IMR-90 (cell line): ENCODE measurements around the gene STAT4. TPM values are rescaled to one million over a fixed set of nuclear protein-coding genes. Genes with fewer than 3 reads are reported as not detected.

Experiments
- ATAC-seq: fragments of 200-7000 bp; cut with Tn5 transposase; 2 replicates; pipeline ENCODE4 v1.9.1; 2020; ENCODE audit warnings: low read depth, mild to moderate bottlenecking, moderate library complexity
- BruUV-seq: library from RNA; stranded (reverse); fragments of 400-500 nt; replicated peaks from 2 replicates; lab custom pipeline; 2021; lab: Mats Ljungman, UMichigan
- CTCF ChIA-PET: fragments of 300-600 bp; formaldehyde crosslinking; extraction: SDS; loops from one replicate; lab custom pipeline; 2021; ENCODE audit warnings: antibody characterized with exemption; lab: Yijun Ruan, JAX
- POLR2A ChIA-PET: fragments of 300-600 bp; sonication (Branson Sonifier 250); formaldehyde crosslinking; loops from one replicate; lab custom pipeline; 2022; ENCODE audit warnings: antibody characterized with exemption; ENCODE audit not compliant: unreplicated experiment; lab: Charles Lee
- DNase-seq: peaks from one replicate; pipeline ENCODE4 v3.0.0; 2013
- H2AFZ ChIP-seq: replicated peaks from 2 replicates; pipeline ENCODE3; 2013; ENCODE audit warnings: low read length, mild to moderate bottlenecking; ENCODE audit not compliant: poor library complexity
- H2AK5ac ChIP-seq: 2 replicates; pipeline ENCODE4 v1.6.1; 2013; ENCODE audit warnings: low read depth, low read length, inconsistent platforms
- H2AK9ac ChIP-seq: replicated peaks from 2 replicates; pipeline ENCODE3; 2013; ENCODE audit warnings: mild to moderate bottlenecking, low read depth, low read length, moderate library complexity; ENCODE audit not compliant: poor library complexity
- H2BK120ac ChIP-seq: 2 replicates; pipeline ENCODE4 v1.6.1; 2013; ENCODE audit warnings: low read depth, low read length, inconsistent platforms
- H2BK15ac ChIP-seq: 3 replicates; pipeline ENCODE4 v1.6.1; 2013; ENCODE audit warnings: low read depth, low read length, inconsistent platforms
- H2BK20ac ChIP-seq: 2 replicates; pipeline ENCODE4 v1.6.1; 2013; ENCODE audit warnings: low read depth, mild to moderate bottlenecking, inconsistent platforms, low read length, moderate library complexity
- H2BK5ac ChIP-seq: 2 replicates; pipeline ENCODE4 v1.6.1; 2013; ENCODE audit warnings: mild to moderate bottlenecking, low read depth, low read length, inconsistent platforms; ENCODE audit not compliant: poor library complexity, severe bottlenecking
- H3K14ac ChIP-seq: replicated peaks from 2 replicates; pipeline ENCODE4 v1.6.1; 2013; ENCODE audit warnings: low read depth, low read length, inconsistent platforms
- H3K18ac ChIP-seq: 2 replicates; pipeline ENCODE4 v1.6.1; 2013; ENCODE audit warnings: low read depth, low read length, control low read depth
- H3K23ac ChIP-seq: 2 replicates; pipeline ENCODE4 v1.6.1; 2013; ENCODE audit warnings: low read depth, low read length, inconsistent platforms
- H3K27ac ChIP-seq: 2 replicates; pipeline ENCODE4 v1.5.1; 2013; ENCODE audit warnings: mild to moderate bottlenecking, control low read depth, low read length; ENCODE audit not compliant: insufficient read depth
- H3K27me3 ChIP-seq: 2 replicates; pipeline ENCODE4 v1.6.1; 2013; ENCODE audit warnings: low read length; ENCODE audit not compliant: control insufficient read depth, insufficient read depth
- H3K36me3 ChIP-seq: 2 replicates; pipeline ENCODE4 v1.6.1; 2013; ENCODE audit warnings: low read length, mixed read lengths; ENCODE audit not compliant: control insufficient read depth, insufficient read depth
- H3K4ac ChIP-seq: 2 replicates; pipeline ENCODE4 v1.6.1; 2013; ENCODE audit warnings: low read depth, low read length, inconsistent platforms
- H3K4me1 ChIP-seq: 2 replicates; pipeline ENCODE4 v1.6.1; 2013; ENCODE audit warnings: low read length, mixed read lengths; ENCODE audit not compliant: control insufficient read depth, insufficient read depth
- H3K4me2 ChIP-seq: 2 replicates; pipeline ENCODE4 v1.6.1; 2013; ENCODE audit warnings: low read depth, mild to moderate bottlenecking, control low read depth, low read length, moderate library complexity
- H3K4me3 ChIP-seq: 2 replicates; pipeline ENCODE4 v1.5.1; 2013; ENCODE audit warnings: low read depth, mild to moderate bottlenecking, control low read depth, low read length, moderate library complexity; ENCODE audit not compliant: insufficient read depth
- H3K56ac ChIP-seq: 2 replicates; pipeline ENCODE4 v1.6.1; 2013; ENCODE audit warnings: low read length, inconsistent platforms; ENCODE audit not compliant: insufficient read depth; ENCODE audit errors: extremely low read depth
- H3K79me1 ChIP-seq, 2 experiments: 2 replicates each; pipeline ENCODE4 v1.6.1; 2013; ENCODE audit warnings: low read length in 2 of 2, inconsistent platforms in 1 of 2, low read depth in 1 of 2
- H3K9ac ChIP-seq: 2 replicates; pipeline ENCODE4 v1.6.1; 2013; ENCODE audit warnings: low read depth, low read length, control low read depth
- H3K9me1 ChIP-seq: 2 replicates; pipeline ENCODE4 v1.6.1; 2013; ENCODE audit warnings: low read length, inconsistent platforms; ENCODE audit not compliant: insufficient read depth
- H3K9me3 ChIP-seq: 2 replicates; pipeline ENCODE4 v1.6.1; 2013; ENCODE audit warnings: low read length; ENCODE audit not compliant: control insufficient read depth, insufficient read depth
- H4K20me1 ChIP-seq: 2 replicates; pipeline ENCODE4 v1.6.1; 2013; ENCODE audit warnings: low read length, inconsistent platforms; ENCODE audit not compliant: insufficient read depth
- H4K5ac ChIP-seq: 2 replicates; pipeline ENCODE4 v1.6.1; 2013; ENCODE audit warnings: mild to moderate bottlenecking, low read depth, low read length, control low read depth
- H4K8ac ChIP-seq, 2 experiments: 2 replicates each; pipeline ENCODE4 v1.6.1; 2013; ENCODE audit warnings: low read depth in 2 of 2, low read length in 2 of 2, control low read depth in 1 of 2, inconsistent platforms in 1 of 2
- H4K91ac ChIP-seq: 2 replicates; pipeline ENCODE4 v1.6.1; 2013; ENCODE audit warnings: low read depth, low read length, inconsistent platforms; ENCODE audit not compliant: insufficient read depth
- BHLHE40 ChIP-seq: fragments of 150-350 bp; IDR thresholded peaks from 2 replicates; pipeline ENCODE4 v1.6.1; 2016; ENCODE audit warnings: mild to moderate bottlenecking, low read depth, low read length
- CEBPB ChIP-seq: IDR thresholded peaks from 2 replicates; pipeline ENCODE4 v1.6.1; 2012; ENCODE audit warnings: low read depth, low read length, improper control_type of control experiment
- FOS ChIP-seq: fragments of 150-350 bp; IDR thresholded peaks from 2 replicates; pipeline ENCODE4 v1.6.1; 2016; ENCODE audit warnings: low read depth, low read length
- MAZ ChIP-seq: IDR thresholded peaks from 2 replicates; pipeline ENCODE4 v1.6.1; 2012; ENCODE audit warnings: low read depth, mild to moderate bottlenecking, low read length, improper control_type of control experiment, moderate library complexity, borderline replicate concordance
- MXI1 ChIP-seq: IDR thresholded peaks from 2 replicates; pipeline ENCODE4 v1.6.1; 2012; ENCODE audit warnings: low read depth, mild to moderate bottlenecking, low read length, moderate library complexity, borderline replicate concordance
- RFX5 ChIP-seq: IDR thresholded peaks from 2 replicates; pipeline ENCODE4 v1.8.0; 2012; ENCODE audit warnings: low read depth, mild to moderate bottlenecking, low read length, moderate library complexity
- SMC3 ChIP-seq: fragments of 150-350 bp; IDR thresholded peaks from 2 replicates; pipeline ENCODE4 v1.6.1; 2016; ENCODE audit warnings: low read depth, mild to moderate bottlenecking, antibody characterized with exemption, low read length, moderate library complexity
- WGBS, 2 experiments: methylation state at CpG; one replicate each; pipeline versions ENCODE4 v1.1.5 to v1.1.7; 2013; ENCODE audit warnings: missing lambda C conversion rate in 2 of 2; ENCODE audit not compliant: insufficient read length in 1 of 2; ENCODE audit errors: extremely low coverage in 2 of 2; 5-methylcytosine and 5-hydroxymethylcytosine counted together
- dilution Hi-C: fragments of 300-500 bp; cut with HindIII; formaldehyde crosslinking; loops from one replicate; pipeline ENCODE4 v1.14.3; 2018; ENCODE audit warnings: low sequenced_read_pairs; ENCODE audit not compliant: unreplicated experiment
- in situ Hi-C: fragments of 300-500 bp; cut with MboI; formaldehyde crosslinking; loops from 3 replicates; pipeline ENCODE4 v1.14.3; 2019; ENCODE audit warnings: low sequenced_read_pairs, inconsistent platforms, mixed read lengths
- intact Hi-C: fragments of 100-400 bp; cut with micrococcal nuclease; formaldehyde crosslinking; loops from 2 replicates; pipeline ENCODE4 v1.10.0; 2022
- polyA plus RNA-seq, 3 experiments: library from polyadenylated mRNA; depleted of rRNA; stranded (reverse); fragments of >200 nt; gene quantifications; 2 replicates each; pipeline ENCODE4 v1.2.3, GENCODE V29; 2012; ENCODE audit warnings: low replicate concordance in 1 of 3
- total RNA-seq: library from RNA; depleted of rRNA; stranded (reverse); fragments of >200 nt; gene quantifications from 2 replicates; pipeline ENCODE4 v1.2.3, GENCODE V29; 2012
- TF ChIP-seq, protein P1 (sequence below): fragments of 150-350 bp; IDR thresholded peaks from 2 replicates; pipeline ENCODE4 v1.6.1; 2016; ENCODE audit warnings: low read depth, mild to moderate bottlenecking, low read length, moderate library complexity, borderline replicate concordance

STAT4 gene
- total and polyA plus RNA-seq, 2 of the 4 experiments (the other 2 are of a cell fraction): 0.36 to 0.48 TPM

DNA sequence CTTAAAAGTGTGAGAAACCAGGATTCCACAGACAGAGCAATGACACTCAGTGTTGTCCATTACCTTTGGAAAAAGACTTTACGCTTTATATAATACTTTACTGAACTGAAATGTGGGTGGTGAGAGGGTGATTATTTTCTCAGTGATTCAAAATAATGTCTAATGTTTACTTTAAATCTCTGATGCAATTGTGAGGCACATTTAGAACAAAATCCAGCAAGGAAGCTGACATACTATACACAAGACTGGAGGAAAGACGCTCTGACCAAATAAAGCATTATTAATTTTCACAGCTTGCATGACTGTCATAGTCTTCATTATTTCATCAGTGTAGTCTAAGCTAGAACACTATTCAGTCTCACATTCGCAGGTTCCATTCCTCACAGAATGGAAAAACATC, 102.7 kb downstream of the STAT4 start:
- Histone ChIP-seq H2AK5ac (peak overlapping the region; percentile 41; the same call in 1 of the 2 replicates), H4K8ac (peak overlapping the region in 1 of 2 experiments; percentile 66; a peak in 2 of 4 replicates), H3K9me1 (peaks cover 11% of the 10 kb centered on the region), H2AK9ac (no peak overlapping the region), H3K23ac (peak overlapping the region; percentile 44; the same call in 1 of the 2 replicates), H4K5ac (no peak overlapping the region), H3K79me1 (no peaks in the 10 kb centered on the region; a peak in 1 of 4 replicates), H2BK20ac (peak overlapping the region; percentile 84), H3K36me3 (no peaks in the 10 kb centered on the region), H4K20me1 (no peaks in the 10 kb centered on the region; the same call in 1 of the 2 replicates), H3K9me3 (peaks cover 3% of the 10 kb centered on the region), H3K27ac (peak overlapping the region; percentile 46; the same call in 1 of the 2 replicates), H3K14ac (peak overlapping the region; percentile 85), H3K4me3 (no peak overlapping the region), H2BK15ac (peak overlapping the region; percentile 49; the same call in 1 of the 3 replicates), H2AFZ (no peak overlapping the region), H2BK5ac (peak overlapping the region; percentile 85), H3K18ac (peak overlapping the region; percentile 62; the same call in 1 of the 2 replicates), H3K4me1 (peaks cover 25% of the 10 kb centered on the region), H3K27me3 (no peaks in the 10 kb centered on the region), H3K4ac (peak overlapping the region; percentile 73; the same call in 1 of the 2 replicates), H4K91ac (peak overlapping the region; percentile 76; the same call in 1 of the 2 replicates), H2BK120ac (peak overlapping the region; percentile 79), H3K4me2 (peak overlapping the region; percentile 44; the same call in 1 of the 2 replicates), H3K9ac (no peak overlapping the region), H3K56ac (no peak overlapping the region)
- peak; percentile 12 for ATAC-seq
- in situ Hi-C loops: no loop called here
- intact Hi-C loops: loop anchor here (2.0 to 5.0 kb wide), 2 partner anchors 27 to 36 kb away; partner anchors contain the start of gene STAT1
- no CpG with 5 or more reads among the region's 3 CpGs for WGBS, 2 experiments
- ChIA-PET POLR2A (interaction anchor here (0.6 kb wide), 1 partner anchor 25 kb away, joined by 4 read pairs; no protein-coding TSS in a partner anchor), CTCF (interaction anchor here (1.0 to 5.6 kb wide), 2 partner anchors 107 to 120 kb away, joined by 6 to 53 read pairs; no protein-coding TSS in a partner anchor)
- BruUV-seq: no TSS peak
- dilution Hi-C loops: no loop called here
- peak; percentile 87 for DNase-seq
- TF ChIP-seq CEBPB: peak; percentile 94
- TF ChIP-seq SMC3: no peak
- no peak for TF ChIP-seq MAZ
- TF ChIP-seq, protein P1, sequence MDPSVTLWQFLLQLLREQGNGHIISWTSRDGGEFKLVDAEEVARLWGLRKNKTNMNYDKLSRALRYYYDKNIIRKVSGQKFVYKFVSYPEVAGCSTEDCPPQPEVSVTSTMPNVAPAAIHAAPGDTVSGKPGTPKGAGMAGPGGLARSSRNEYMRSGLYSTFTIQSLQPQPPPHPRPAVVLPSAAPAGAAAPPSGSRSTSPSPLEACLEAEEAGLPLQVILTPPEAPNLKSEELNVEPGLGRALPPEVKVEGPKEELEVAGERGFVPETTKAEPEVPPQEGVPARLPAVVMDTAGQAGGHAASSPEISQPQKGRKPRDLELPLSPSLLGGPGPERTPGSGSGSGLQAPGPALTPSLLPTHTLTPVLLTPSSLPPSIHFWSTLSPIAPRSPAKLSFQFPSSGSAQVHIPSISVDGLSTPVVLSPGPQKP: no peak
- no peak for TF ChIP-seq MXI1
- 0 out of 2 replicates have a peak, but pooled peaks have one; percentile 27 for TF ChIP-seq FOS
- TF ChIP-seq BHLHE40: peak; percentile 49; the same call in 1 of the 2 replicates
- TF ChIP-seq RFX5: no peak
